Measurements from ENCODE around the gene TPP2. TPM values are rescaled to one million over a fixed set of nuclear protein-coding genes. Genes with fewer than 3 reads are reported as not detected.

Gene TPP2
- total RNA-seq, 2 experiments from 2014 or later = 31.1 to 36.3 TPM

DNA sequence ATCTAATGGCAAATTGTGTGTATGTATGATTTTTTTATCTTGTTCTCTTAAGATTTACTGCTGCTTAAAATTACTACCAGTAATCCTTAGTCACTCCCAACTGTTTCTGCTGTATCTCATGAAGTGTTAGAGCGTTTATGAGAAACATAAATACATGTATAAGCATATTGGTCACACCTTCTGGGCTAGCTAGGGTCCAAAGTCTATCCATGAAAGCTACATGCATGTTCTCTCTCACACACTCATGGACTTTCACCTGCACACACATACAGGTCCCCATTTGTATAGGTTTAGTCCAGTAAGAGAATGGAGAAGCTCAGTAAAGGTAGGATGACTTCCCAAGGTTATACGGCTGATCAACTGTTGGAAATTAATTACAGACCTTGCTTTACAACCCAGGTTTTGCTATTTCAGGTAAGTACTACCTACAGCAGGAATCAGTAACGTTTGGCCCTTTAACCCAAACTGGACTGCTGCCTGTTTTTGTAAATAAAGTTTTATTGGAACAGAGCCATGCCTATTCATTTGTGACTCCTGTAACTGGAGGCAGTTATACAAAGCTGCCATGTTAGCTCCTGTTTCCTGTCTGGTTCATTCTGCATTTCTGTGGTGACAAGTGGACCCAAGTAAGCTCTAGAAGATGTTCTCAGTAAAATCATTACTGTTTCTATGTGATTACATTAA lies 82.8 kb downstream of the TPP2 start:
- Histone ChIP-seq H3K4me2 (ENCODE audit: low read length) (no peak overlapping the region), H3K79me2 (ENCODE audit: insufficient read depth, low read depth, low read length) (no peaks in the 10 kb centered on the region), H3K36me3 (ENCODE audit: insufficient read depth, low read length) (peaks cover 47% of the 10 kb centered on the region), H3K9me3 (ENCODE audit: low read length) (no peaks in the 10 kb centered on the region), H2AFZ (ENCODE audit: low read length) (no peak overlapping the region), H3K4me1 (ENCODE audit: insufficient read depth, low read length, poor library complexity, severe bottlenecking) (no peaks in the 10 kb centered on the region), H4K20me1 (ENCODE audit: insufficient read depth, low read length) (no peaks in the 10 kb centered on the region), H3K27ac (ENCODE audit: low read depth, low read length, poor library complexity, severe bottlenecking) (no peak overlapping the region), H3K9me2 (ENCODE audit: insufficient read depth, low read length) (no peaks in the 10 kb centered on the region), H3K4me3 (ENCODE audit: low read depth, low read length, poor library complexity, severe bottlenecking) (no peak overlapping the region)
- no peak for TF ChIP-seq EZH2phosphoT487 (IDR thresholded peaks at IDR 0.05; ENCODE audit: borderline replicate concordance, low read depth, low read length)
- TF ChIP-seq, protein P1, sequence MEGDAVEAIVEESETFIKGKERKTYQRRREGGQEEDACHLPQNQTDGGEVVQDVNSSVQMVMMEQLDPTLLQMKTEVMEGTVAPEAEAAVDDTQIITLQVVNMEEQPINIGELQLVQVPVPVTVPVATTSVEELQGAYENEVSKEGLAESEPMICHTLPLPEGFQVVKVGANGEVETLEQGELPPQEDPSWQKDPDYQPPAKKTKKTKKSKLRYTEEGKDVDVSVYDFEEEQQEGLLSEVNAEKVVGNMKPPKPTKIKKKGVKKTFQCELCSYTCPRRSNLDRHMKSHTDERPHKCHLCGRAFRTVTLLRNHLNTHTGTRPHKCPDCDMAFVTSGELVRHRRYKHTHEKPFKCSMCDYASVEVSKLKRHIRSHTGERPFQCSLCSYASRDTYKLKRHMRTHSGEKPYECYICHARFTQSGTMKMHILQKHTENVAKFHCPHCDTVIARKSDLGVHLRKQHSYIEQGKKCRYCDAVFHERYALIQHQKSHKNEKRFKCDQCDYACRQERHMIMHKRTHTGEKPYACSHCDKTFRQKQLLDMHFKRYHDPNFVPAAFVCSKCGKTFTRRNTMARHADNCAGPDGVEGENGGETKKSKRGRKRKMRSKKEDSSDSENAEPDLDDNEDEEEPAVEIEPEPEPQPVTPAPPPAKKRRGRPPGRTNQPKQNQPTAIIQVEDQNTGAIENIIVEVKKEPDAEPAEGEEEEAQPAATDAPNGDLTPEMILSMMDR (conservative IDR thresholded peaks at IDR 0.05; ENCODE audit: low read length) = no peak
- BruUV-seq (replicated peaks) = no TSS peak
- DNase-seq (ENCODE audit: low spot score) = no peak
- ChIA-PET POLR2A (interaction anchor here (0.8 kb wide), 1 partner anchor 22 kb away, joined by 3 read pairs; no protein-coding TSS in a partner anchor), CTCF (ENCODE audit: unreplicated experiment) (no interaction called here)
- intact Hi-C loops (cut with micrococcal nuclease; ENCODE audit: unreplicated experiment) = no loop called here

DNA sequence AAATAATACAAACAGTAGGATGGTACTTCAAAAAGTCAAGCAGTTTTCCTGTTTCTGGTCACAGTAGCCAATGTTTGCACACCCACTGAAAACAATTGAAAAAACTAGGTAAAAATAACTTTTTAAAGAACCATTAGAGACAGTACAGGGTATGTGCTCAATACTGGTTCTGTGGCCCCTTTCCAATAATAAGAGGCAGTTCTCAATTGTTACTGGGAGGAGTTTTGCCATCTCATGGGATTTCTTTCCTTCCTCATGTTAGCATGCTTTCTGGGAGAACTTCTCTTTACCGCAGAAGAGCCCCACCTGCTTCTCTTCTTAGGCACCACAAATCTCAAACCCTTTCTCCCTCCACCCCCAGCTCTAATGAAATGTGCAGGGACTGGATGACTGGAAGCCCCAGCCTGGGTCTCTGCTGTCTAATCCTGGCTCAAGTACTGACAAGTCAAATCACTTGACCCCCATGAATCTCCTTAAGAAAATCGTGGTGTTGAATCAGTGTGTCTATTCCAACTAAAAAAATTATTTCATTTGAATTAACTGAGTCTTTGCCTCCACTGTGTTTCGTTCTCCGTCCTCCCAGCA lies 83.4 kb downstream of the TPP2 start:
- no peak overlapping the region for H3K27ac ChIP-seq (ENCODE audit: low read depth, low read length, poor library complexity, severe bottlenecking)
- POLR2A ChIA-PET = no interaction called here
- peaks cover 40% of the 10 kb centered on the region for H3K36me3 ChIP-seq (ENCODE audit: insufficient read depth, low read length)
- H3K4me1 ChIP-seq (ENCODE audit: insufficient read depth, low read length, poor library complexity, severe bottlenecking) = no peaks in the 10 kb centered on the region
- DNase-seq (ENCODE audit: low spot score) = no peak
- CTCF ChIA-PET (ENCODE audit: unreplicated experiment) = no interaction called here
- TF ChIP-seq, protein P1 (conservative IDR thresholded peaks at IDR 0.05; ENCODE audit: low read length) = no peak
- TF ChIP-seq EZH2phosphoT487 (IDR thresholded peaks at IDR 0.05; ENCODE audit: borderline replicate concordance, low read depth, low read length) = no peak
- intact Hi-C loops (cut with micrococcal nuclease; ENCODE audit: unreplicated experiment) = no loop called here
- H3K79me2 ChIP-seq (ENCODE audit: insufficient read depth, low read depth, low read length) = no peaks in the 10 kb centered on the region
- no peaks in the 10 kb centered on the region for H3K9me3 ChIP-seq (ENCODE audit: low read length)
- no peak overlapping the region for H2AFZ ChIP-seq (ENCODE audit: low read length)
- no TSS peak for BruUV-seq (replicated peaks)
- no peaks in the 10 kb centered on the region for H4K20me1 ChIP-seq (ENCODE audit: insufficient read depth, low read length)
- H3K4me2 ChIP-seq (ENCODE audit: low read length) = no peak overlapping the region
- H3K9me2 ChIP-seq (ENCODE audit: insufficient read depth, low read length) = no peaks in the 10 kb centered on the region
- H3K4me3 ChIP-seq (ENCODE audit: low read depth, low read length, poor library complexity, severe bottlenecking) = no peak overlapping the region
